HG03064 (cell line): Measurements from ENCODE around the gene GLB1L2.

Source experiments
- ATAC-seq: cut with Tn5 transposase; IDR thresholded peaks from one replicate; pipeline ENCODE4 v1.9.1; 2021; ENCODE audit warnings: low read depth; ENCODE audit not compliant: unreplicated experiment

The GLB1L2 gene

DNA sequence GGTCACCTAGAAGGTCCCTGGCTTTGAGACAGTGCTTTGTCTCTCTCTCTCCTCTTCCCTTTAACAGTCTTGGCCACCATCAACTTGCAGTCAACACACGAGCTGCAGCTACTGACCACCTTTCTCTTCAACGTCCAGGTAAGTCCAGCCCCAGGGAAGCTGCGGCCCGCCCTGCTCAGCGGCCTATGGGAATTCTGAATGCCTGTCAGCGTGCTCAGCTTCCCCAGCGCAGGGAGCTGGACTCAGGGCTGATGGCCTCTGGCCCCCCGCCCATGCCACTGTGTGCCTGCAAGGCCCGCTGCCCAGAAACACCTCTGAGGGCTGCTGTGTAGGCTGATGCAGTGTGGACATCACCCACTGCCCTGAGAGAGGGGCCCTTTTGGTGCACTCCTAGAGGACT lies 32.5 kb downstream of the GLB1L2 start:
- ATAC-seq, result no peak

DNA sequence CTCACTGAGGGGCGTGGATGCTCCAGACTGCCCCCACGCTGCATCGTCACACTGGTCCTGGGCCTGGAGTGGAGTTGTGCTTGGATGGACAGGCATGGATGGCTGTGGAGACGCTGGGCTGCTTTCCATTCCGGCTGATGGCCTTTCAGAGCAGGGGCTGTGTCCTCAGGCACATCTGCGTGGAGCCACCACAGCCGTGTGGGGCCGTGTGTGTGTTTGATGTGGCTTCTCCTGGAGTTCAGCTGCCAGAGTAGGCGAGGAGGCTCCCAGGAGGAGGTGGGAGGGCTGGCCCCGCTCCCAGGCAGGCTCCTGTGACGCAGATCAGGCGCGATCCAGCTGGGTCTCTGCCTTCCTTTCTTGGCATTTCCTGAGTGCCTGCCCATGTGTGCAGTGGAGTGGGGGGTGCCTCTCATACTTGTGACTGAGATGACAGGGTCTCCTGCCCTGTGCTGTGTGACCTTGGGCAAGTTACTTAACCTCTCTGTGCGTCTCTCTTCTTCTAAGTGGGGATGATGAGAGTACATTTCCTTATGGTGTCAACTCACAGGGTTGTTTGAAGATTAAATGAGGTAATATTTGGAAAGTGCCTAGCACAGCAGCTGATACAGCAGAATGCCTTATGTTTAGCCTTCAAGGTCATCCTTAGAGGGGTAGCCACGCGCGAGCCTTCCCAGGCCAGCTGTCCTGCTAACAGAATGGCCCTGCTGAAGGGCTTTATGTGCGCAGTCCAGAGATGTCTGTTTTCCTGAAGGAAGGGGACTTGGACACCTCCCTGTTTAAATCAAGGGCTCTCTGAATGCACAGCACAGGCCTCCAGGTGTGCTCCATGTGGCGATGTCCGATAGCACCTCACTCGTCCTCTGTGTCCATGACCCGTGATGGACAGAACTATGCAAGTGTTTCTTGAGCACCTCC lies 33.5 kb downstream of the GLB1L2 start:
- no peak for ATAC-seq

DNA sequence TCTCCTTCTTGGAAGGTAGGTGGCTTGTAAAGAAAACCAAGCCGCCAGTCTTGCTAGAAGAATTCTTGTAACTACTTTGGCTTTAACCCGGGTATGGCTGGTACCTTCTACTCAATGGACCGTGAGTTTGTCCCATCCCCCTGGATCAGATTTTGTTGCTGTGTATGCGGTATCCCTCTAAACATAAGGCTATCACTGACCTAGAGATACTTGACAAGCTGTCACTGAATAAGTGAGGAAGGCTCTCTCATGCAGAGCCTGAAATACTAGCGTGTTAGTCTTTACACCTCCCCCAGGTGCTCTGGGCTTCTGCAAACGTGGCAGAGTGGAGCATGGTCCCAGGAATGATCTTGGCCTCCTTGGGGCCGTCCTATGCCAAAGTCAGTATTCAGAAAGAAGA lies 34.5 kb downstream of the GLB1L2 start:
- no peak for ATAC-seq

DNA sequence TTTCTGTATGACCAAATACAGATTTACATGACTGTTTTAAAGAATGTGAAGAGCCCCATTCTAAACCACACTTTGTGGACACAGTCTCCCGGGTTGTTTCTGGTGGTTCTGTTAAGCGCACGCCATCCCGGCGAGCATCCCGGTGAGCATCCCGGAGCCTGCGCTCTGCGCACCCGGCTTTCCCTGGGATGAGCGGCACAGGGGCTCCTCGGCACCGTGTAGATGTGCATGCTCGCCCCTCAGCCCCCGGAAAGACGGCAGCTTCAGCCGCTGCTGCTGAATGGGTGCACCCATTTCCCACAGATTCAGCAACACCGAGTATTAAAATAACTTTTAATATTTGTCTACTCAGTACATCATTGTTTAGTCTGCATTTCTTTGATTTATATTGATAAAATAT lies 36.0 kb downstream of the GLB1L2 start:
- no peak for ATAC-seq

DNA sequence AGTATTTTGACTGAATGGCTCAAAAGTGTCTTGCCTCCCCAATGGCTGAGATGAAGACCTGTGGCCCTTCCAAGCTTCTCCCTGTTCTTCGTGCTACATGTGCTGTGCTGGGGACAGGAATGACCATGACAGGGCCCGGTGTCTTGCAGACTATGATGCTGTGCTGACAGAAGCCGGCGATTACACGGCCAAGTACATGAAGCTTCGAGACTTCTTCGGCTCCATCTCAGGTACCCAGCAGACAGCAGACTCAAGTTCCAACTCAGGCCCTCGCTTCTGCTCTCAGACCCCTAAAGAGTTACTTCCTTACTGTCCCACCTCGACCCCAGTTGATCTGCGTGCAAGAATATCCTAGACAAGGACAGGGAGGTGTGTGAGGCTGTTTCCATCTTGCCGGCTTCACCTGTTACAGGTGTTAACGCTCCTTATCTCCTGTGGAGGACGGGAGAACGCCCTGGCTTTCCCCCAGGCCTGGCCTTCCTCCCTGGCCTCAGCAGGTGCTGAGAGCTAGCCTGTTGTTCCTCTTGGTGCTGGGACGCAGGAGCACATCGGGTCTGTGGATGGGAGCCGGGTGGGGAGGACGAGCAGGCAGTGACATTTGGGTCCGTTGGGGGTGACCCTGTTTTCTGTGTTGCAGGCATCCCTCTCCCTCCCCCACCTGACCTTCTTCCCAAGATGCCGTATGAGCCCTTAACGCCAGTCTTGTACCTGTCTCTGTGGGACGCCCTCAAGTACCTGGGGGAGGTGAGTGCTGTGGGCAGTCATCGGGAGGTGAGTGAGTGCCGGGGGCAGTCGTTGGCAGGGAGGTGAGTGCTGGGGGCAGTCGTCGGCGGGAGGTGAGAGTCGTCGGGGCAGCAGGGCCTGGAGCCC lies 38.1 kb downstream of the GLB1L2 start:
- ATAC-seq, result no peak

DNA sequence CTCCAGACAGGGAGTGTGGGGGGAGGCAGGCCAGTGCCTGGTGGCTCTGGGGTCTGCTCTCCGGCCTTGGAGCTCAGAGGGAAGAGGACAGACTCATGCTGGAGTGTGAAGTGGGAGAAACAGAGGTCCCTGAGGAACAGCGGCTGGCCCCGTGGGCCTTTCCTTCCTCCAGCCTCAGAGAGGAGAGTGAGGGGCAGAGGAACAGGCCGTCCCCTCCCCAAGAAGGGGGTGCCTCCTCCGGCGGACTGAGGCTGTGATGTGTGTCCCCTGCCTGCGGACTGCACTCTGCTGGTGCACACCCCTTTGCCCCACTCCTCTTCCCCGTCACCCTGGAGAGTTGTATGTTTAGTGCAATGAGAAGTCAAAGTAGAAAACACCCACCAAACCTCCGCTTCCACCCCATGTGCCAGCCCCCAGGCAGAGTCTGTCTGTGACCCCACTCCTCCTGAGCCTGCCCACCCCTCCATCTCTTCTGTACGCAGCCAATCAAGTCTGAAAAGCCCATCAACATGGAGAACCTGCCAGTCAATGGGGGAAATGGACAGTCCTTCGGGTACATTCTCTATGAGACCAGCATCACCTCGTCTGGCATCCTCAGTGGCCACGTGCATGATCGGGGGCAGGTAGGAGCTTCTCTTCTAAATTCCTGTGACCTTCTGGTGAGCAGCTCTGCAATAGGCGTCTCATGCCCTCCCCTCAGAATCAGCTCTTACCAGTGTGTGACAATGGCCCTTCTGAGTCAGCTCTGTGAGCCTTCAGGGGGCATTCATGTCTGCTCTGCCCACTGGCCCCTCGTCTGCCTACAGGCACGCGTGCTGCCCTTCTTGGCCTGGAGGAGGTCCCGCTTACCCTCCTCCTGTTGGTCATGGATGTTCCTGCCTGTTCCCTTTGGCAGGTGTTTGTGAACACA lies 39.0 kb downstream of the GLB1L2 start:
- ATAC-seq, result no peak

DNA sequence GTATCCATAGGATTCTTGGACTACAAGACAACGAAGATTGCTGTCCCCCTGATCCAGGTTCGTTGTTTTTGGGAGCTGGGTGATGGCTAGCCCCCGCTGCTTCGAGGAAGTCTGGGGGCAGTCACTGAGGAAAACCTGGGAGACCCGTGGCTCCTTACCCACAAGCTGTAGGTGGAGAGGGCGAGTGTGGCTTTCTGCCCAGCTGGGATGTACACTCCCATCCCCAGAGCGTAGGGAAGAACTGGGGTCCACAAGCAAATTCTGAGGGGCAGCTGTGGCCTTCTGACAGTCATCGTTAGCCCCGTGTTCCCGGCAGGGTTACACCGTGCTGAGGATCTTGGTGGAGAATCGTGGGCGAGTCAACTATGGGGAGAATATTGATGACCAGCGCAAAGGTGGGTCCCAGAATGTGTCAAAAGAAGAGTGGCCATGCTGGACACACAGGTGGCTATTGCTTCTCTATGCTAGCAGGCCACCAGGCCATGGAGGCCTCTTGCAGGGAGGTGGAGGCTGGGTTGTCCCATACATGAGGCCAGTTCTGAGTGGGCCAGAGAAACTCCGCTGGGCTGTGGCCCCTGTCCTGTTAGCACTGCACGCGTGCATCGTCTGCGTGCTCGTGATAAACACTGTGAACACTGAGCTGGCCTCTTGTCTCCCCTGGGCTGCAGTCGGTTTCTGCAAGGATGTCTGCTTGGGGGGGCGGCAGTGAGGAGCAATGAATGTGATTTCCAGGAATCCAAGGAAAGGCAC lies 39.8 kb downstream of the GLB1L2 start:
- ATAC-seq, result no peak

DNA sequence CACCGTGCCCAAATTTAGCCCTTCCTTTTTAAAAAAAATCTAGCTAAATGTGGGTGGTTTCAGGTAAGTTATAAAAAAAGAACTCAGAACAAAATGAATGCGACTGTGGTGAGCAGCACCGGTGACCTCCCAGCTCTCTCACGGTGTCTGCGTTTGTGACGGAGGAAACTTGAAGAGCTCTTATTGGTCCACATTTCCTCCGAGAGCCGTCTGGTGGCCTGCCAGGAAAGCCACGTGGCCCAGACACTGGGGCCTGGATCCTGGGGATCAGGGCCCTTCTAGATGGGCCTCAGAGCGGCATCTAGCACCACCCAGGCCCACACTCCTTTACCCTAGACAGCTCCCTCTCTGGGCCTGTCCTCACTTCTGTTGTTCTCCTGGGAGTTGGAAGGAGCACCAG lies 40.7 kb downstream of the GLB1L2 start:
- no peak for ATAC-seq

DNA sequence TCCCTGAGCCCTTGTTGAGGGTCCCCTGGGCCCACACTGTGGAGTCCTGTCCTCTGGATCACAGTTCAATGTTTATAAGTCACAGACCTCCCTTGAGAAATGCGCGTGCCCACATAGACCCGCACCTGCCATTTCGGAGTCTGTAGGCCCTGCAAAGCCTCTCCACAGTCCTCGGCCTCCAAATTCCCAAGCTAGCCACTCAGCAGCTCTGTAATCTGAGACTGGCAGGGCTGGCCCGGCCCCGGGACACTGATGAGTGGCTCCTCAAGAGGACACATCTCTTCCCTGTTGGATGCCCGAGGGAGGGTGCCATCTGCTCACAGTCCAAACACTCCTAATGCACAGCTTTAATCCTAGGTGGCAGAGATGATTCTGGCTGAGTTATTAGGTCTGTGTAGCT lies 41.2 kb downstream of the GLB1L2 start:
- ATAC-seq, result no peak

DNA sequence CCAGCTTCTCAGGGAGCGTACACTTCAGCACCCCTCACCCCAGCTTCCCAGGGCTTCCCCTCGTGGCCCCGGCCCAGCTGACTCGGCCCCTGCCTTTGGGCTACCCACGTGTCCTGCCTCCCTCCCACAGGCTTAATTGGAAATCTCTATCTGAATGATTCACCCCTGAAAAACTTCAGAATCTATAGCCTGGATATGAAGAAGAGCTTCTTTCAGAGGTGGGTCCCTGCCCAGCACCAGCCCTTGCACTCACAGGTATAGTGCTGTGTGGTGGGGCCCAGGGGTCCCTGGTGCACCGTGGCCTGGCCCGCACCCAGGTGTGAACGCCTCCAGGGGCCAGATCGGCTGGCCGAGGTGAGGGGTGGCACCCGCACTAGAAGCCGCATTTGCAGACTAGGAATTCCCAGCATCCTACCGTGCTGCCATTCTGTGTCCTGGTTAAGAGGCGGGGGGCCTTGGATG lies 41.8 kb downstream of the GLB1L2 start:
- ATAC-seq, result no peak

DNA sequence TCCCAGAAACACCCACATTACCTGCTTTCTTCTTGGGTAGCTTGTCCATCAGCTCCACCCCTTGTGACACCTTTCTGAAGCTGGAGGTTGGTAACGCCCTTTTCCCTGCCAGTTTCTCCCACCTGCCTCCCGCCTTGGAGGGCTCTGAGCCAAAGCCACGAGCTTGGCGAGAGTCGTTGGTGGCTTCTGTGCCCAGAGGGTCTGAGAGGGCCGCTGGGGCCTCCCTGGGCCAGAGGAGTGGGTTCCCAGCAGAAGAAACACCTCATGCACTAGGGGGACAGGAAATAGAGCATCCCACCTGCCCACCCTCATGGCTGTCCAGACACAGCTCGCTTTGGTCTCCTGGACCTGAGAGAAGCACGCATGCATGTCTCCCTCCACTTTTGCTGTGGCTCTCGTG lies 42.4 kb downstream of the GLB1L2 start:
- ATAC-seq, result no peak

DNA sequence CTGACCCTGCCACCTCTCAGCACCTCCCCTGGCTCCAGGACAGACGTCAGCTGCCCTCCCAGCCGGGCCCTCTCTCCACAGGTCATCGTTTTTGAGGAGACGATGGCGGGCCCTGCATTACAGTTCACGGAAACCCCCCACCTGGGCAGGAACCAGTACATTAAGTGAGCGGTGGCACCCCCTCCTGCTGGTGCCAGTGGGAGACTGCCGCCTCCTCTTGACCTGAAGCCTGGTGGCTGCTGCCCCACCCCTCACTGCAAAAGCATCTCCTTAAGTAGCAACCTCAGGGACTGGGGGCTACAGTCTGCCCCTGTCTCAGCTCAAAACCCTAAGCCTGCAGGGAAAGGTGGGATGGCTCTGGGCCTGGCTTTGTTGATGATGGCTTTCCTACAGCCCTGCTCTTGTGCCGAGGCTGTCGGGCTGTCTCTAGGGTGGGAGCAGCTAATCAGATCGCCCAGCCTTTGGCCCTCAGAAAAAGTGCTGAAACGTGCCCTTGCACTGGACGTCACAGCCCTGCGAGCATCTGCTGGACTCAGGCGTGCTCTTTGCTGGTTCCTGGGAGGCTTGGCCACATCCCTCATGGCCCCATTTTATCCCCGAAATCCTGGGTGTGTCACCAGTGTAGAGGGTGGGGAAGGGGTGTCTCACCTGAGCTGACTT lies 43.2 kb downstream of the GLB1L2 start:
- no peak for ATAC-seq

DNA sequence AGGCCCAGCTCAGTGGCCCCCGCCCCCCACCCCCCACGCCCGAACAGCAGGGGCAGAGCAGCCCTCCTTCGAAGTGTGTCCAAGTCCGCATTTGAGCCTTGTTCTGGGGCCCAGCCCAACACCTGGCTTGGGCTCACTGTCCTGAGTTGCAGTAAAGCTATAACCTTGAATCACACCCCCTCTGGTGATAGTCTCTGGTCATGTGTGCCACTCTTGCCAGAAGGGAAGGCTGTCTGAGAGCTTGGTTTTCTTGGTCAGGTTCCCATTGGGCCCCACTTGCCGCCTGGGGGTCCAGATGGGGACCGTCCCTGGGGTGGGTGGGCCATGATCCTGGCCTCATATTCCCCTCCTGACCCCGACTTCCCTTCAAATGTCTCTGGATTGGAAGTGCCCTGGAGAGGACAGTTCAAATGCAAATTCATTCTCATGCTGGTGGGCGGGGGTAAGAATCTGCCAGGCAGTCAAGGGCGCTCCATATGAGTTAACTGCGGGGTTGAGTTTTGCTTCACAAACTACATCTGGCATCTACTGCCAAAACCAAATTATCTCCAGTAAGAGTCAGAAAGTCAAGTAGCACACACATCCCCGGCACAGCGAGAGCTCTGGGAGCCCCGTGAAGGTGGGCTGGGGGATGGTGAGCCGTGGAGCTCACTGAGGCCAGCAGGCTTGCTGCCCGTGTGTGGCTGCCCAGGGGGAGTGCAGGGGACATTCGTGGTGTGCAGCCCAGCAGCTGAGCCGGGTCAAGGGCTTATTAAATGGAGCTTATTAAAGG lies 44.5 kb downstream of the GLB1L2 start:
- no peak for ATAC-seq

DNA sequence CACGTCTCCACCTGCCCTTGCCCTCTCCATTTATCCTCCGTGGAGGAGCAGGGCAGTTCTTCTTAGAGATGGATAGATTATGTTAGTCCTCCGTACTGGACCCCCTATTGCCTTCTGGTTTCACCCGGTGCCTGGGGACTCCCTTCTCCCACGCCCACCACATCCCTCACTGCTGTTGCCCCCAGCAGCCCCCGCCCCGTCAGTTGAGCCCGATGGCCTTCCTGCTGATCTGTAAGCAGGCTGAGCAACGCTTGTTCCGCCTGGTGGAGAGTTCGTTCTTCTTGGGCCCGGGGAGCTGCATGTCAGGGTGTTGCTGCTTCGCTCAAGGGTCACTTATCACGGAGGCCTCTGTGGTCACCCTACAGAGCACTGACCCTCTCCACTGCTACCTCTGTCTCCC lies 46.1 kb downstream of the GLB1L2 start:
- no peak for ATAC-seq

DNA sequence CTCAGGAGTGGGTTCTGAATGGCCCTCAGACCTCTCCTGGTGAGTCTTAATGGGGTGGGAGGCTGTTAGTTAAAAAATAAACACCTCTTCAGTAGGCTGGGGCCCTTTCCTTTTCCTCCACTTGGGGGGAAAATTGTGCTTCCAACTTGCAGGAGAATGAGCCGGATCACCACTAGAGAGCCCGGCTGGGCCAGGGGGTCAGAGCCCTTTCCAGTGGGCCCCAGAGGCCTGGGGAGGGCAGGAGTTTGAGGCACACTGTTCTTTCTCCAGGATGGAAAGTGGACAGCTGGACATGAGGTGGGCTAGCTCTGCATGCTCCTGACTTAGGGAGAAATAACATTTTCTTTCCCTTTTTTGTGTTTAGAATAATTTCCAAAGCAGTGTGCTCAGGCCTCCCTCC lies 47.5 kb downstream of the GLB1L2 start:
- ATAC-seq, result no peak

DNA sequence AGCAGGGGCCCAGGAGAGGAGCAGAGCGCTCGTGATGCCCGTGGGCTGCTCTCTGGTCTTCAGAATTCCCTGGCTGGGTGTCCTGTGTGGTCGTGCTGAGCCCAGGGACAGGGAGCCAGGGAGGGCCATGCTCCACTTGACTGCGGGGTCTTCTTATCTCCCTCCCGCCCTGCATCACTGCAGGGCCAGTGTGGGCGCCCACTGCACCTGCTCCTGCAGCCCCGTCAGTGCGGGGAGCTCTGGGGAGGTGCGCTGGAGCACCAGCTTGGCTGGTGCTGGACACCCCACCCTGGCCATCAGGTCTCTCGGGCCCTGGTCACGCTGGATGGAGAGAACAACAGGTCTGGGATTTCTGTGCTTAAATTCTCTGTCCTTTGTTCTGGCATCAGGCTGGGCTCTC lies 48.4 kb downstream of the GLB1L2 start:
- no peak for ATAC-seq

DNA sequence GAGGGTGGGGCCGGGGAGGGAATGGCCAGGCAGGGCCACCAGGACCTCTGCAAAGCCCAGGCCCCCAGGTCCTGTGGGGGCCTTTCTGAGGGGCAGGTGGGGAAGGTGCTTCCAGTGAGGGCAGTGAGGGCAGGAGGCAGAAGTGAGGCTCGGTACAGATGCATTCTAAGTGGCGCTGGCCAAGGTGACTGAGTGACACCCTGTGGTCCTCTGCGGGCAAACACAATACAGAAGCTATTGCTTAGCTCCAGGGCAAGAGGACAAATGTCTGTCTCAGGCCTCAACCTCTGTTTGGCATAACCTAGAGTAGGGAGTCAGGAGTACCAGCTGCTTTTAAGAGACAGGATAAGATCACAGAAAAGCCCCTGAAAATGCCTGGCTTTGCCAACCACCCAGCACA lies 49.0 kb downstream of the GLB1L2 start:
- no peak for ATAC-seq

DNA sequence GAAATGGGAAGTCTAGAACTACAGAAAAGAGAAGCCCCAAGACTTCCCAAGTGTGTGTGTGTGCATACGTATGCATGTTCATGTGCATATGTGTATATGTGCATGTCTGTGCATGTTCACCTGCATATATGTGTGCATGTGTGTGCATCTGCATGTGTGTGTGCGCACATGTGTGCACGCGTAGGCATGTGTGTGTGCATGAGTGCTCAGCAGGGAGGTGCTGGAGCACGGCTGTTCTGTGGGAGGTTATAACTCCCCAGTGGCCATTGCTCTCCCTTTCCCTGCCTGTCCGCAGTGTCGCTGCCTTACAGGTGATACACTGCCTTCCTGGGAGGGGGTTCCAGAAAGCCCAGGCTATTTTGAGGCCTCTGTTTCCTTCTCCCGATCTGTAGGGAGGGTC lies 50.5 kb downstream of the GLB1L2 start:
- no peak for ATAC-seq

DNA sequence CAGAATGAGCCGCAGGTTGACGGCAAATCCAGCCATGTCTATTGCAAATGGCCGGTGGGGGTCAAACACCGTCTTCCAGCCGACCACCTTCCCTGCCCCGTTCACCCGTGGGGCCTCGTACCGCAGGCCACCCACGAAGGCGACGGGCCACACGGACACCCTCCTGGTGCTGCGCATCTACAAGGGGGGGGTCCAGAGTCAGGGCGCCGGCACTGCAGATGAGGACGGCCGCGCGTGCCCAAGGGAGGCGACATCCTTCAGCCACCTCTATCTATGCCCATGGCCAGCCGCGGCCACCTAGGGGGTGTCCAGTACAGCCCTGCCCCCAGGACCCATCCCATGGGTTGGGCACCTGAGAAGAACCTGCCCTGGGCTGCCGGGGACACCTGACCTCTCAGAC lies 51.0 kb downstream of the GLB1L2 start:
- no peak for ATAC-seq
